ENCODE data around the gene NARS2.
"Not testable (repeated sequence)": the region's sequence is repeated elsewhere in the genome, so short reads cannot be mapped to it uniquely, and the experiment has no call there.

NARS2 gene

GRCh38 chr11:78540256-78540655, 34.4 kb downstream of the NARS2 start:
- DNase-seq = no peak

GRCh38 chr11:78539506-78539905, 35.2 kb downstream of the NARS2 start:
- DNase-seq = no peak

- no peak for DNase-seq
Measured at GRCh38 chr11:78536933-78537332, 37.7 kb downstream of the NARS2 start.

GRCh38 chr11:78535920-78536319, 38.7 kb downstream of the NARS2 start:
- no peak for DNase-seq

- no peak for DNase-seq
Measured at GRCh38 chr11:78535027-78535426, 39.6 kb downstream of the NARS2 start.

- DNase-seq = no peak
Measured at GRCh38 chr11:78533399-78533798, 41.3 kb downstream of the NARS2 start.

- DNase-seq = no peak
Measured at GRCh38 chr11:78532991-78533390, 41.7 kb downstream of the NARS2 start.

GRCh38 chr11:78526497-78527146, 48.0 kb downstream of the NARS2 start:
- no peak for DNase-seq

- no peak for DNase-seq
Measured at GRCh38 chr11:78525720-78526119, 48.9 kb downstream of the NARS2 start.

- DNase-seq = no peak
Measured at GRCh38 chr11:78520230-78520629, 54.4 kb downstream of the NARS2 start.

- DNase-seq = no peak
Measured at GRCh38 chr11:78516281-78516680, 58.4 kb downstream of the NARS2 start.

GRCh38 chr11:78514922-78515502, 59.7 kb downstream of the NARS2 start:
- no peak for DNase-seq

- DNase-seq = not testable (repeated sequence)
Measured at GRCh38 chr11:78513085-78513484, 61.6 kb downstream of the NARS2 start.

GRCh38 chr11:78510597-78510996, 64.1 kb downstream of the NARS2 start:
- no peak for DNase-seq

GRCh38 chr11:78510025-78510596, 64.6 kb downstream of the NARS2 start:
- DNase-seq = no peak

- DNase-seq = no peak
Measured at GRCh38 chr11:78504708-78505107, 70.0 kb downstream of the NARS2 start.

- DNase-seq = no peak
Measured at GRCh38 chr11:78504181-78504580, 70.5 kb downstream of the NARS2 start.

GRCh38 chr11:78499971-78500370, 74.7 kb downstream of the NARS2 start:
- no peak for DNase-seq

GRCh38 chr11:78497293-78497692, 77.4 kb downstream of the NARS2 start:
- DNase-seq = no peak

- DNase-seq = no peak
Measured at GRCh38 chr11:78493413-78493975, 81.2 kb downstream of the NARS2 start.

GRCh38 chr11:78492973-78493372, 81.7 kb downstream of the NARS2 start:
- no peak for DNase-seq

- no peak for DNase-seq
Measured at GRCh38 chr11:78489184-78489583, 85.5 kb downstream of the NARS2 start.

- no peak for DNase-seq
Measured at GRCh38 chr11:78478536-78478935, 96.1 kb downstream of the NARS2 start.

GRCh38 chr11:78476066-78476465, 98.6 kb downstream of the NARS2 start:
- no peak for DNase-seq

Data from CD4-positive, alpha-beta T cell treated with Interleukin-6 for 4 hours (primary cell).